Body of pancreas (tissue), 4 donors: ENCODE results near the gene ADRB1.

ENCODE experiments used
- CTCF ChIP-seq, 7 experiments: fragments of 450-650 bp in 4 of 7; fragments of 200-600 bp in 3 of 7; sonication (generic) in 3 of 7; IDR thresholded peaks; one replicate each; pipeline ENCODE4 v1.5.1; 2016 to 2019; ENCODE audit warnings: antibody characterized with exemption in 7 of 7
- POLR2A ChIP-seq, 3 donors: fragments of 450-650 bp; IDR thresholded peaks; one replicate each; pipeline ENCODE4 v1.6.1; 2016; ENCODE audit warnings: antibody characterized with exemption in 3 of 3, mild to moderate bottlenecking in 2 of 3

GRCh38 chr10:114024876-114025610 lies 18.6 kb upstream of the ADRB1 start:
- TF ChIP-seq CTCF (IDR thresholded peaks at IDR 0.05) (no peak), POLR2A (IDR thresholded peaks at IDR 0.05) (no peak)
